Erythroblast (primary cell): ENCODE results near the gene CNTNAP5.

ENCODE experiments used
- GATA1 ChIP-seq: IDR thresholded peaks from 2 replicates; pipeline ENCODE4 v1.6.1; 2011; ENCODE audit warnings: low read depth, mild to moderate bottlenecking, control low read depth, low read length, moderate library complexity
- POLR2A ChIP-seq: IDR thresholded peaks from 2 replicates; pipeline ENCODE4 v1.6.1; 2011; ENCODE audit warnings: mild to moderate bottlenecking, low read length

- no peak for TF ChIP-seq POLR2A
- no peak for TF ChIP-seq GATA1
Measured at GRCh38 chr2:124092651-124093050, 67.6 kb downstream of the CNTNAP5 start.
